Activated T-helper 17 cell treated with anti-CD3 and anti-CD28 coated beads, Interleukin-2, amount 50 U/mL, for 72 hours (primary cell): Measurements from ENCODE around the gene NYAP1. TPM values are rescaled to one million over a fixed set of nuclear protein-coding genes. Genes with fewer than 3 reads are reported as not detected.
"Not testable (repeated sequence)": the region's sequence is repeated elsewhere in the genome, so short reads cannot be mapped to it uniquely, and the experiment has no call there.

Experiments used
- ATAC-seq: fragments of 150-1000 bp; cut with Tn5 transposase; replicated peaks from 2 replicates; pipeline ENCODE4 v1.10.0; 2021; ENCODE audit warnings: mild to moderate bottlenecking, moderate library complexity
- H3K27ac Mint-ChIP-seq: one replicate; pipeline ENCODE4 v1.8.0; 2022; ENCODE audit warnings: mixed read lengths
- H3K27me3 Mint-ChIP-seq: one replicate; pipeline ENCODE4 v1.8.0; 2022; ENCODE audit warnings: mixed read lengths
- H3K36me3 Mint-ChIP-seq: one replicate; pipeline ENCODE4 v1.8.0; 2022; ENCODE audit warnings: low read depth, mild to moderate bottlenecking, mixed read lengths
- H3K4me1 Mint-ChIP-seq: one replicate; pipeline ENCODE4 v1.8.0; 2022; ENCODE audit warnings: mixed read lengths
- H3K4me3 Mint-ChIP-seq: one replicate; pipeline ENCODE4 v1.8.0; 2022; ENCODE audit warnings: mild to moderate bottlenecking, mixed read lengths
- H3K9me3 Mint-ChIP-seq: one replicate; pipeline ENCODE4 v1.8.0; 2022; ENCODE audit warnings: mixed read lengths
- total RNA-seq, 2 donors: library from RNA; stranded (reverse); gene quantifications; one replicate each; pipeline ENCODE4 v1.2.3, GENCODE V29; 2022

NYAP1 gene
- total RNA-seq, 2 donors from 2014 or later: 0.15 to 0.19 TPM

DNA sequence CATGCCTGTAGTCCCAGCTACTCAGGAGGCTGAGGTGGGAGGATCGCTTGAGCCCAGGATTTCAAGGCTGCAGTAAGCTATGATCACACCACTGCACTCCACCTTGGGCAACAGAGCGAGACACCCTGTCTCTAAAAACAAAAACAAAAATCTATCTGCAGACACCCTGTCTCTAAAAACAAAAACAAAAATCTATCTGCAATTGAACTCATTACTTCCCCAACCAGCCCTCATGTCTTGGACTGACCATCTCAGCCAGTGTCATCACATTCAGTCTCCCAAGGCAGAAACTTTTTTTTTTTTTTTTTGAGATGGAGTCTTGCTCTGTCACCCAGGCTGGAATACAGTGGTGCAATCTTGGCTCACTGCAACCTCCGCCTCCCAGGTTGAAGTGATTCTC, 20.3 kb downstream of the NYAP1 start:
- not testable (repeated sequence) for H3K9me3 Mint-ChIP-seq, ATAC-seq, H3K36me3 Mint-ChIP-seq, H3K27me3 Mint-ChIP-seq, H3K27ac Mint-ChIP-seq, H3K4me1 Mint-ChIP-seq, H3K4me3 Mint-ChIP-seq

DNA sequence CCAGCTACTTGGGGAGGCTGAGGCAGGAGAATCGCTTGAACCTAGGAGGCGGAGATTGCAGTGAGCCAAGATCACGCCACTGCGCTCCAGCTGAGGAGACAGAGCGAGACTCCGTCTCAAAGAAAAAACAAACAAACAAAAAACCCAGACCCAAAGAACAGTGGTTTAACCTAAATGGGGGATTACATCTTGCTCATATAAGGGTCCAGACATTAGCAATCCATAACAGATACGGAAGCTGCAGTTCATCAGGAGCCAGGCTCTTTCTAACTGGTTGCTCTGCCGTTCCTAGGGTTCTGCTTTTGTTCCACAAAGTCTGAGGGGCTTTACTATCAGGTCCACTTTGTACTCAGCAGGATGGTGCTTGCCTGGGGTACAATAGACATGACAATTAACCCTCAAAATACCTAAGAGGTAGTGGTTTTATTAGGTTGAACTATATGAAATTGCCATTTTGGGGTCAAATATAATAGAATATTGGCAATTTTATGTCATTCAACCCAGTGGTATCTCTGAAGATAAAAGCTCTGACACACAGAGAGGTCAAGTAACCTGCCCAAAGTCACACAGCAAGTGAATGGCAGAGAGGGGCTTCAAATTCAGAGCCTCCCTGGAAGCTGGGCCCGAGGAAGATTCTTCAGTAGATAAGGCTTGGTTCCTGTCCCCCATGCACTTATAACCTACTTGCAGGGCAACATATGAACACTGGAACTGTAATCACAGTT, 21.3 kb downstream of the NYAP1 start:
- Mint-ChIP-seq H3K36me3 (no peaks in the 10 kb centered on the region), H3K27me3 (no peaks in the 10 kb centered on the region)

DNA sequence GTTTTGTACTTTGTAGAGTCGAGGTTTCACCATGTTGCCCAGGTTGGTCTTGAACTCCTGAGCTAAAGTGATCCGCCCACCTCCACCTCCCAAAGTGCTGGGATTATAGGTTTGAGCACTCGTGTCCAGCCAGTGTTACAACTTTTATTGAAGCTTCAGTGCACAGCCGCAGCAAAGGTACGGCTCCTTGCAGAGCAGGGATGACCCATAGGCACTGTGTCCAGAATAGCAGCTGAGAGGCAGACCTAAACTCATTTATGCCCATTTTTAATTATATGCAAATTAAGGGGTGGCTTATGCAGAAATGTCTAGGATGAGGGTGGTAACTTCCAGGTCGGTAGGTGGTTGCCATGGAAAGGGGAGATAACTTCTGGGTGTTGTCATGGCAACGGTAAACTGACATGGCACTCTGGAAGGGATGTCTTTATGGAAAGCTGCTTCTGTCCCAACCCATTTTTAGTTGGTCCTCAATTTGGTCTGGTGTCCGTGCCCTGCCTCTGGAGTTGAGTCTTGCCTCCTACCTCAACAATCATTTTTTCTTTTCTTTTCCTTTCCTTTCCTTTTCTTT, 22.7 kb downstream of the NYAP1 start:
- Mint-ChIP-seq H3K27me3 (no peaks in the 10 kb centered on the region), H3K36me3 (no peaks in the 10 kb centered on the region), H3K4me1 (no peaks in the 10 kb centered on the region), H3K4me3 (no peak overlapping the region), H3K9me3 (no peaks in the 10 kb centered on the region), H3K27ac (no peak overlapping the region)
- ATAC-seq: no peak

More for the DNA sequence above, 21.3 kb downstream of the NYAP1 start:
- no peak overlapping the region for H3K4me3 Mint-ChIP-seq
- H3K27ac Mint-ChIP-seq: no peak overlapping the region
- ATAC-seq: no peak
- no peaks in the 10 kb centered on the region for H3K9me3 Mint-ChIP-seq
- H3K4me1 Mint-ChIP-seq: no peaks in the 10 kb centered on the region

DNA sequence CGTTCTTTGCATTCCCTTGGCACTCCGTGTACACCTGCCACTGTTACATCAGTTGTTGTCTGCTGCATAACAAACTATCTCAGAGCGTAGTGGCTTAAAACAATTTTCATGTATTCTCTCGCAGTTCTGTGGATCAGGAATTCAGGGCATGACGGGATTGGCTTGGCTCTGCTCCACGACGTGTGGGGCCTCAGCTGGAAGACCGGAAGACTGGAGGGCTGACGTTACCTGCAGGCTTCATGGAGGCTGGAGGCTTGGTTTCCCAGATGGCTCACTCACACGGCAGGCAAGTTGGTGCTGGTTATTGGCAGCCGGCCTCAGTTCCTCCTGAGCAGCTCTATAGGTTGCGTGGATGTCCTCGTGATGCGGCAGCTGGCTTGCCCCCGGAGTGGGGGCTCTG, 25.5 kb downstream of the NYAP1 start:
- H3K27ac Mint-ChIP-seq: no peak overlapping the region
- no peaks in the 10 kb centered on the region for H3K36me3 Mint-ChIP-seq
- no peaks in the 10 kb centered on the region for H3K4me1 Mint-ChIP-seq
- H3K4me3 Mint-ChIP-seq: no peak overlapping the region
- ATAC-seq: no peak
- H3K9me3 Mint-ChIP-seq: no peaks in the 10 kb centered on the region
- H3K27me3 Mint-ChIP-seq: no peaks in the 10 kb centered on the region

DNA sequence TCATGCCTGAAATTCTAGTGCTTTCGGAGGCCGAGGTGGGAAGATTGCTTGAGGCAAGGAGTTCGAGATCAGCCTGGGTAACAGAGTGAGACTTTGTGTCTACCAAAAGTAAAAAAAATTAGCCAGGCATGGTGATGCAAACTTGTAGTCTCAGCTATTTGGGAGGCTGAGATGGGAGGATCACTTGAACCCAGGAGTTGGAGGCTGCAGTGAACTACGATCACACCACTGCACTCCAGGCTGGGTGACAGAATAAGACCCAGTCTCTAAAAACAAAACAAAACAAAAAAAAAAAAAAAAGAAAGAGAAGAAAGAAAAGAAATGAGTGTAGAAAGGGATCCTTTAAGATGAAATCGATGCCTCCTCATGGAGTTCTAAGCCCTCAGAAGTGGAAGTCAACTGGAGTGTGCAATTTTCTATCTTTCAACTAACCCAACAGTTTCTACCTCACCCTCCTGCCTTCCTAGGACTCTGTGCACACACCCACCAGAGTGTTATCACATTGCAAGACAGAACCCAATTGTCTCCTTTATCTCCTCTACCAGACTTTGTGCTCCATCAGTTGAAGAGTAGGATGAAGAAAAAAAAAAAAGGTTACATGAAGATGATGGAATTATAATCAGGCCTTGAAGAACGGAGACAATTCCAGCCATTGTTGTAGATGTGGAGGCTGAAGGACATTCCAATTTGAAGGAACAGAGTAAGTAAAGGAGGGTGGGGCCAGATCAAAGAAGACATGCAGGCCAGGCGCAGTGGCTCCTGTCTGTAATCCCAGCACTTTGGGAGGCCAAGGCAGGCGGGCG, 26.9 kb downstream of the NYAP1 start:
- no peak for ATAC-seq
- no peak overlapping the region for H3K4me3 Mint-ChIP-seq
- H3K36me3 Mint-ChIP-seq: no peaks in the 10 kb centered on the region
- H3K27ac Mint-ChIP-seq: no peak overlapping the region
- H3K9me3 Mint-ChIP-seq: no peaks in the 10 kb centered on the region
- peaks cover 6% of the 10 kb centered on the region for H3K4me1 Mint-ChIP-seq
- H3K27me3 Mint-ChIP-seq: no peaks in the 10 kb centered on the region

DNA sequence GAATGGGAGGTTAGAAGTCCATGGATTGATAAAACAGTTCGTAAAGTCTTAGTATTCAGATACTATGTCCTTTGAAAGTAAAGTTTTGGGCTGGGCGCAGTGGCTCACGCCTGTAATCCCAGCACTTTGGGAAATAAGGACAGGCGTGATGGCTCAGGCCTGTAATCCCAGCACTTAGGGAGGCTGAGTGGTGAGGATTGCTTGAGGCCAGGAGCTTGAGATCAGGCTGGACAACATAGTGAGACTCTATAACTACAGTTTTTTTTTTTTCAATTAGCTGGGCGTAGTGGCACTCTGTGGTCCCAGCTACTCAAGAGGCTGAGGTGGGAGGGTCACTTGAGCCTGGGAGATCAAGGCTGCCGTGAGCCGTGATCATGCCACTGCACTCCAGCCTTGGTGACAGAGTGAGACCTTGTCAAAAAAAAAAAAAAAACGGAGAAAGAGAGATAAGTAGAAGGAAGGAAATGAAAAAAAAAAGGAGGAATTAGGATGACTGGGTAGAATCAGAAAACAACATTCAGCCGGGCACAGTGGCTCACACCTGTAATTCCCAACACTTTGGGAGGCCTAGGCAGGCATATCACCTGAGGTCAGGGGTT, 29.6 kb downstream of the NYAP1 start:
- no peaks in the 10 kb centered on the region for H3K9me3 Mint-ChIP-seq
- no peaks in the 10 kb centered on the region for H3K36me3 Mint-ChIP-seq
- H3K4me3 Mint-ChIP-seq: no peak overlapping the region
- H3K4me1 Mint-ChIP-seq: peaks cover 12% of the 10 kb centered on the region
- ATAC-seq: no peak
- no peak overlapping the region for H3K27ac Mint-ChIP-seq
- no peaks in the 10 kb centered on the region for H3K27me3 Mint-ChIP-seq

DNA sequence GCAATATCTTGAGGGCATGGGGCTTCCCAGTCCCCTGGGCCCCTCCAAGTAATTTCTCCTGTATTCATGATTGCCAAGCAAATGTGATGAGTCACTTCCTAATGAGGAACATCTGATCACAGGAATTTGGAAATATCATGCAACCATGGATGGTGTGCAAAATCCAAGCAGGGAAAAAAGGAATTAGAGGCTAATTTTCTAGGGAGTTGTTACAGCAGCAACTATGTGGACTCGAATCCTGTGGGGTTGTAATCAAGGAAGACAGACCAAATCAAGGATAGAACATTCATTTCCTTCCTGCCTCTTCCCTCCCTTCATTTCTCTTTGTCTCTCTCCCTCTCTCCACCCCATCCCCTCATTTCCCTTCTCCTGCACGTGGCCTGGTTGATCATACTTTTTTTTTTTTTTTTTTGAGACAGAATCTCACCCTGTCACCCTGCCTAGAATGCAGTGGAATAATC, 31.4 kb downstream of the NYAP1 start:
- Mint-ChIP-seq H3K36me3 (no peaks in the 10 kb centered on the region), H3K27me3 (no peaks in the 10 kb centered on the region), H3K9me3 (no peaks in the 10 kb centered on the region), H3K4me1 (peaks cover 12% of the 10 kb centered on the region), H3K27ac (no peak overlapping the region), H3K4me3 (no peak overlapping the region)
- ATAC-seq: no peak

DNA sequence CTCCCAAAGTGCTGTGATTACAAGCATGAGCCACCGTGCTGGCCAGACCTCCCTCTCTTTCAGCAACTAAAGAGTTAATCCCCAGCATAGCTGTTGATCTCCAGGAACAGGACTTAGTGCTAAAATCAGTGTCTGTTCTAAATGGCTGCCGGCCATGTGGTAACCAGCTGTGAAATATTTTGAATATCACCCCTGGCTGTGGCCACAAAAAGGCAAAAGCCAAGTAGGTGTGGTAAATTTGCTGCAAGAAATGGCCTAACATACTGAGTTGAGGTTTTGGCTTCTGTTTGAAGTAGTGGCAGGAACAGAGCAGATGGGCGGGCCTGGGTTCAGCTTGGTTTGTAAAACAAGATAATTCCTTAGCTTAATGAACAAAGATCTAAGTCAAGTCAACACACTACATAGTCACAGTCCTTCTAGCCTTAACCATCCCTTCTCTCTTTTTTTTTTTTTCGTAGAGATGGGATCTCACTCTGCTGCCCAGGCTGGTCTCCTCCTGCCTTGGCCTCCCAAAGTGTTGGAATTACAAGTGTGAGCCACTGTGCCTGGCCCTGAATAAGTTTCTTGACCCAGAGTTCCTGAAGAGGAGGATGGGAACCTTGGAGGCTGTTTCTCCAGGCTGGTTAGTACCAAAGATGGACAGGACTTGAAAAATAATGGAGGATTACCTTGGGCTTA, 32.5 kb downstream of the NYAP1 start:
- H3K4me3 Mint-ChIP-seq: peak overlapping the region; percentile 48
- peak; percentile 19 for ATAC-seq
- peaks cover 12% of the 10 kb centered on the region for H3K4me1 Mint-ChIP-seq
- H3K27ac Mint-ChIP-seq: peak overlapping the region; percentile 61
- no peaks in the 10 kb centered on the region for H3K9me3 Mint-ChIP-seq
- H3K36me3 Mint-ChIP-seq: no peaks in the 10 kb centered on the region
- no peaks in the 10 kb centered on the region for H3K27me3 Mint-ChIP-seq

DNA sequence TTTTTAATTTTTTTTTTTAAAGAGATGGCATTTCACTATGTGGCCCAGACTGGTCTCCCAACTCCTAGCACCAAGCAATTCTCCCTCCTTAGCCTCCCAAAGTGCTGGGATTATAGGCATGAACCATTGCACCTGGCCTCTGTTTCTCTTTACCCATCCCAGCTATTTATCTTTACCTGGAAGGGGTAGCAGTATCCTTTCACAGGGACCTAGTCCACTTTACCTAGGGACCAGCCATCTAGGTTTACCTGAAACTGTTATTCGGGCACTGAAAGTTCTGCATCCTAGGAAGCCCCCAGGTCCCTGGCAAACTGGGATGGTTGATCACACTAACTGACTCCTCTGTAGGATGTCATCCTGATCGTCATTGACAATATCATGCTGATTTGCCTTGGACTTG, 33.6 kb downstream of the NYAP1 start:
- Mint-ChIP-seq H3K4me1 (peaks cover 12% of the 10 kb centered on the region), H3K27me3 (no peaks in the 10 kb centered on the region), H3K9me3 (no peaks in the 10 kb centered on the region), H3K36me3 (no peaks in the 10 kb centered on the region), H3K27ac (no peak overlapping the region), H3K4me3 (no peak overlapping the region)
- ATAC-seq: no peak

DNA sequence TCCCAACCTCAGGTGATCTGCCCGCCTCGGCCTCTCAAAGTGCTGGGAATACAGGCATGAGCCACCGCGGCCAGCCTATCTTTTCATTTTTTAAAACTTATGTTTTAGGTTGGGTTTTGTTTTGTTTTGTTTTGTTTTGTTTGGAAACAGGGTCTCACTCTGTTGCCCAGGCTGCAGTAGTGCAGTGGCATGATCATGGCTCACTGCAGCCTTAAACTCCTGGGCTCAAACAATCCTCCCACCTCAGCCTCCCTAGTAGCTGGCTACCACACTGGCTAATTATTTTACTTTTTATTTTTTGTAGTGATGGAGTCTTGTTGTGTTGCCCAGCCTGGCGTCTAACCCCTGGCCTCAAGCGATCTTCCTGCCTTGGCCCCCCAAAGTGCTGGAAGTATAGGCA, 35.9 kb downstream of the NYAP1 start:
- H3K9me3 Mint-ChIP-seq: no peaks in the 10 kb centered on the region
- H3K4me3 Mint-ChIP-seq: no peak overlapping the region
- H3K27me3 Mint-ChIP-seq: no peaks in the 10 kb centered on the region
- H3K27ac Mint-ChIP-seq: no peak overlapping the region
- no peak for ATAC-seq
- peaks cover 12% of the 10 kb centered on the region for H3K4me1 Mint-ChIP-seq
- H3K36me3 Mint-ChIP-seq: no peaks in the 10 kb centered on the region

DNA sequence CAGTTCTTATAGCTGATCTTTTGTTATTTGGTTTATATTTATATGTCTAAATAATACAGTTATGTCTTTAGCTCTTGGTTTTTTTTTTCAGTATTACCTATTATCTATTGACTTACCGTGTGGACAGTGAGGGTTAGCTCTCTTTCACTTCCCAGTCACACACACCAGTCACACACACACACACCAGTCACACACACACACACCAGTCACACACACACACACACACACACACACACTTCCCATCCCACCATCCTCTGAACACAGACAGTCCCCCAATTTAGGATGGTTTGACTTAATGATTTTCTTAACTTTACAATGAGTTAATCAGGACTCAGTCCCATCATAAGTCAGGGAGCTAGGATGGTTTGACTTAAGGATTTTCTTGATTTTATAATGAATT, 36.4 kb downstream of the NYAP1 start:
- peaks cover 10% of the 10 kb centered on the region for H3K4me1 Mint-ChIP-seq
- no peaks in the 10 kb centered on the region for H3K36me3 Mint-ChIP-seq
- no peaks in the 10 kb centered on the region for H3K27me3 Mint-ChIP-seq
- H3K4me3 Mint-ChIP-seq: no peak overlapping the region
- H3K27ac Mint-ChIP-seq: no peak overlapping the region
- ATAC-seq: no peak
- H3K9me3 Mint-ChIP-seq: no peaks in the 10 kb centered on the region

DNA sequence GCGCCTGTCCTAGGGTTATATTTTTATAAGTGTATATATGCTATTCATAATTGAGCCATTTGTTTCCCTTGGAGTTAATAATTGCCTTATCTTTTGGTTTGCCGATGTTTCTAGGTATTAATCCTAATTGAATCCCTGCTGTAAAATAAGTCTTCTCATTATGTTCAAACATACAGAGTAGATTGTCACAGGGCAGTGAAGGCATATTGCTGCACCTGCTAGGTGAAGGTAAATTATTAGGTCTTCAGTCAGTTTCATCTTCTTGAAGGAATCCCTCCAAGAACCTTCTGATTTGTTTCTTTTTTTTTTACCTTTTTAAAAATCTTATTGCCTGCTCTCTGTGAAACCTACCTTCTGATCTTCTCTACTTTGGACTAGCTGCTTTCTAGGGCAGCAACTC, 37.3 kb downstream of the NYAP1 start:
- Mint-ChIP-seq H3K27me3 (no peaks in the 10 kb centered on the region), H3K4me1 (peaks cover 5% of the 10 kb centered on the region), H3K4me3 (no peak overlapping the region), H3K27ac (no peak overlapping the region), H3K9me3 (no peaks in the 10 kb centered on the region), H3K36me3 (no peaks in the 10 kb centered on the region)
- ATAC-seq: no peak

DNA sequence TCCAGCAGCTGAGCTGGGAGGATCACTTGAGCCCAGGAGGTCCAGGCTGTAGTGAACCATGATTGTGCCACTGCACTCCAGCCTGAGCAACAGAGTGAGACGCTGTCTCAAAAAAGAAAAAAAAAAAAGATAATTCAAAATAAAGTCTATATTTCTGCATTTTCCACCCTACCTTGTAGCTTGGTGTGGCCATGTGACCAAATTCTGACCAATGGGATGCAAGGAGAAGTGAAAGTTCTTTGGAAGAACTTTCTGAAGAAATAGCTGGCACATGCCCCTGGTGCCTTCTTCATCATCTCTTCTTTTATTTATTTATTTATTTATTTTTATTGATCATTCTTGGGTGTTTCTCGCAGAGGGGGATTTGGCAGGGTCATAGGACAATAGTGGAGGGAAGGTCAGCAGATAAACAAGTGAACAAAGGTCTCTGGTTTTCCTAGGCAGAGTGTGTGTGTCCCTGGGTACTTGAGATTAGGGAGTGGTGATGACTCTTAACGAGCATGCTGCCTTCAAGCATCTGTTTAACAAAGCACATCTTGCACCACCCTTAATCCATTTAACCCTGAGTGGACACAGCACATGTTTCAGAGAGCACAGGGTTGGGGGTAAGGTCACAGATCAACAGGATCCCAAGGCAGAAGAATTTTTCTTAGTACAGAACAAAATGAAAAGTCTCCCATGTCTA, 38.3 kb downstream of the NYAP1 start:
- not testable (repeated sequence) for H3K27ac Mint-ChIP-seq, H3K4me1 Mint-ChIP-seq, H3K27me3 Mint-ChIP-seq, ATAC-seq, H3K4me3 Mint-ChIP-seq, H3K36me3 Mint-ChIP-seq, H3K9me3 Mint-ChIP-seq

DNA sequence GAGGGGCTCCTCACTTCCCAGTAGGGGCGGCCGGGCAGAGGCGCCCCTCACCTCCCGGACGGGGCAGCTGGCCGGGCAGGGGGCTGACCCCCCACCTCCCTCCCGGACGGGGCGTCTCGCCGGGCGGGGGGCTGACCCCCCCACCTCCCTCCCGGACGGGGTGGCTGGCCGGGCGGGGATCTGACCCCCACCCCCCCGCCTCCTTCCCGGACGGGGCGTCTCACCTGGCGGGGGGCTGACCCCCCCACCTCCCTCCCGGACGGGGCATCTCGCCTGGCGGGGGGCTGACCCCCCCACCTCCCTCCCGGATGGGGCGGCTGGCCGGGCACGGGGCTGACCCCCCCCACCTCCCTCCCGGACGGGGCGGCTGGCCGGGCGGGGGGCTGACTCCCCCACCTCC, 39.5 kb downstream of the NYAP1 start:
- H3K4me3 Mint-ChIP-seq, H3K27me3 Mint-ChIP-seq, H3K9me3 Mint-ChIP-seq, H3K27ac Mint-ChIP-seq, H3K36me3 Mint-ChIP-seq, H3K4me1 Mint-ChIP-seq, ATAC-seq: not testable (repeated sequence)
